ENCODE data around the gene RAPGEF6. TPM values are rescaled to one million over a fixed set of nuclear protein-coding genes. Genes with fewer than 3 reads are reported as not detected.

Gene RAPGEF6
- total and polyA plus RNA-seq, 2 of the 4 experiments (the other 2 are of a cell fraction), result 5.8 to 18.8 TPM

GRCh38 chr5:131672776-131673175, 37.7 kb upstream of the RAPGEF6 start:
- TF ChIP-seq FOS (IDR thresholded peaks at IDR 0.05; ENCODE audit: low read depth, low read length) (no peak), RCOR1 (IDR thresholded peaks at IDR 0.05; ENCODE audit: insufficient replicate concordance, low read length) (no peak), MAZ (IDR thresholded peaks at IDR 0.05; ENCODE audit: borderline replicate concordance, low read depth, low read length) (no peak)
- H3K27me3 ChIP-seq (ENCODE audit: control insufficient read depth, insufficient read depth, low read length), result no peaks in the 10 kb centered on the region
- peak overlapping the region; percentile 75; the same call in 1 of the 2 replicates for H2BK20ac ChIP-seq (ENCODE audit: low read depth, low read length)
- no CpG with 5 or more reads among the region's 6 CpGs for WGBS, 2 experiments (ENCODE audit: extremely low coverage in 2 of 2, insufficient read length in 1 of 2)
- H3K9me1 ChIP-seq (ENCODE audit: insufficient read depth, low read length), result peaks cover 12% of the 10 kb centered on the region
- H3K4me2 ChIP-seq (ENCODE audit: low read depth, low read length), result peak overlapping the region; percentile 69
- H4K91ac ChIP-seq (ENCODE audit: insufficient read depth, low read depth, low read length), result peak overlapping the region; percentile 63; the same call in 1 of the 2 replicates
- in situ Hi-C loops (cut with MboI; ENCODE audit: low sequenced_read_pairs) (no loop called here), dilution Hi-C loops (cut with HindIII; ENCODE audit: low sequenced_read_pairs, unreplicated experiment) (no loop called here), intact Hi-C loops (cut with micrococcal nuclease) (loop anchor here (1.0 to 5.0 kb wide), 2 partner anchors 35 to 123 kb away; partner anchors contain the start of gene RAPGEF6)
- peaks cover 20% of the 10 kb centered on the region for H3K4me1 ChIP-seq (ENCODE audit: control insufficient read depth, insufficient read depth, low read length)
- H3K18ac ChIP-seq (ENCODE audit: low read depth, low read length), result peak overlapping the region; percentile 99
- H2AK5ac ChIP-seq (ENCODE audit: low read depth, low read length), result peak overlapping the region; percentile 64
- peak overlapping the region; percentile 57 for H3K14ac ChIP-seq (replicated peaks; ENCODE audit: low read depth, low read length)
- H4K8ac ChIP-seq (ENCODE audit: low read depth in 2 of 2, low read length in 2 of 2), result peak overlapping the region in 1 of 2 experiments; percentile 81; a peak in 3 of 4 replicates
- H3K56ac ChIP-seq (ENCODE audit: extremely low read depth, insufficient read depth, low read length), result peak overlapping the region; percentile 55; the same call in 1 of the 2 replicates
- no TSS peak for BruUV-seq (replicated peaks)
- ATAC-seq (ENCODE audit: low read depth), result 0 out of 2 replicates have a peak, but pooled peaks have one; percentile 3
- H3K23ac ChIP-seq (ENCODE audit: low read depth, low read length), result peak overlapping the region; percentile 53; the same call in 1 of the 2 replicates
- H4K20me1 ChIP-seq (ENCODE audit: insufficient read depth, low read length), result peaks cover 8% of the 10 kb centered on the region; the same call in 1 of the 2 replicates
- no peak overlapping the region for H3K4me3 ChIP-seq (ENCODE audit: insufficient read depth, low read depth, low read length)
- H3K4ac ChIP-seq (ENCODE audit: low read depth, low read length), result peak overlapping the region; percentile 76; the same call in 1 of the 2 replicates
- peaks cover 13 to 28% of the 10 kb centered on the region in 2 experiments for H3K79me1 ChIP-seq (ENCODE audit: low read depth in 1 of 2, low read length in 2 of 2)
- peak overlapping the region; percentile 61 for H3K9ac ChIP-seq (ENCODE audit: low read depth, low read length)
- no peaks in the 10 kb centered on the region for H3K9me3 ChIP-seq (ENCODE audit: control insufficient read depth, insufficient read depth, low read length)
- H3K36me3 ChIP-seq (ENCODE audit: control insufficient read depth, insufficient read depth, low read length), result peaks cover 22% of the 10 kb centered on the region
- POLR2A ChIA-PET (ENCODE audit: unreplicated experiment), result no interaction called here
- H2BK5ac ChIP-seq (ENCODE audit: low read depth, low read length, poor library complexity, severe bottlenecking), result peak overlapping the region; percentile 98
- H4K5ac ChIP-seq (ENCODE audit: low read depth, low read length), result peak overlapping the region; percentile 94
- H2AK9ac ChIP-seq (replicated peaks; ENCODE audit: low read depth, low read length, poor library complexity), result no peak overlapping the region
- DNase-seq, result no peak
- H3K27ac ChIP-seq (ENCODE audit: insufficient read depth, low read length), result peak overlapping the region; percentile 99
- CTCF ChIA-PET, result no interaction called here
- no peak overlapping the region for H2AFZ ChIP-seq (replicated peaks; ENCODE audit: low read length, poor library complexity)
- peak overlapping the region; percentile 33; the same call in 1 of the 3 replicates for H2BK15ac ChIP-seq (ENCODE audit: low read depth, low read length)
- peak overlapping the region; percentile 68 for H2BK120ac ChIP-seq (ENCODE audit: low read depth, low read length)

Measured in IMR-90 (cell line).